Measurements from ENCODE around the gene TLCD1. TPM values are rescaled to one million over a fixed set of nuclear protein-coding genes. Genes with fewer than 3 reads are reported as not detected.

TLCD1 gene
- total RNA-seq, 1 donor, result not detected

- no peak overlapping the region for H3K4me3 ChIP-seq (ENCODE audit: low read length)
- H3K9me3 ChIP-seq (ENCODE audit: low read depth, low read length), result no peaks in the 10 kb centered on the region
- no peaks in the 10 kb centered on the region for H3K27me3 ChIP-seq (ENCODE audit: insufficient read depth, low read length)
- H3K4me1 ChIP-seq (ENCODE audit: insufficient read depth, low read length), result no peaks in the 10 kb centered on the region
Observed at GRCh38 chr17:28703552-28704218, 22.3 kb downstream of the TLCD1 start.

GRCh38 chr17:28702752-28703150 lies 23.3 kb downstream of the TLCD1 start:
- Histone ChIP-seq H3K4me1 (ENCODE audit: insufficient read depth, low read length) (no peaks in the 10 kb centered on the region), H3K9me3 (ENCODE audit: low read depth, low read length) (no peaks in the 10 kb centered on the region), H3K27me3 (ENCODE audit: insufficient read depth, low read length) (no peaks in the 10 kb centered on the region), H3K4me3 (ENCODE audit: low read length) (no peak overlapping the region)

GRCh38 chr17:28702026-28702751 lies 23.8 kb downstream of the TLCD1 start:
- Histone ChIP-seq H3K4me1 (ENCODE audit: insufficient read depth, low read length) (no peaks in the 10 kb centered on the region), H3K4me3 (ENCODE audit: low read length) (no peak overlapping the region), H3K27me3 (ENCODE audit: insufficient read depth, low read length) (no peaks in the 10 kb centered on the region), H3K9me3 (ENCODE audit: low read depth, low read length) (no peaks in the 10 kb centered on the region)

GRCh38 chr17:28700830-28701492 lies 25.1 kb downstream of the TLCD1 start:
- Histone ChIP-seq H3K9me3 (ENCODE audit: low read depth, low read length) (no peaks in the 10 kb centered on the region), H3K27me3 (ENCODE audit: insufficient read depth, low read length) (no peaks in the 10 kb centered on the region), H3K4me3 (ENCODE audit: low read length) (no peak overlapping the region), H3K4me1 (ENCODE audit: insufficient read depth, low read length) (no peaks in the 10 kb centered on the region)

GRCh38 chr17:28700278-28700677 lies 25.8 kb downstream of the TLCD1 start:
- no peaks in the 10 kb centered on the region for H3K4me1 ChIP-seq (ENCODE audit: insufficient read depth, low read length)
- H3K27me3 ChIP-seq (ENCODE audit: insufficient read depth, low read length), result no peaks in the 10 kb centered on the region
- no peak overlapping the region for H3K4me3 ChIP-seq (ENCODE audit: low read length)
- H3K9me3 ChIP-seq (ENCODE audit: low read depth, low read length), result no peaks in the 10 kb centered on the region

- no peaks in the 10 kb centered on the region for H3K9me3 ChIP-seq (ENCODE audit: low read depth, low read length)
- no peak overlapping the region for H3K4me3 ChIP-seq (ENCODE audit: low read length)
- no peaks in the 10 kb centered on the region for H3K27me3 ChIP-seq (ENCODE audit: insufficient read depth, low read length)
- no peaks in the 10 kb centered on the region for H3K4me1 ChIP-seq (ENCODE audit: insufficient read depth, low read length)
Observed at GRCh38 chr17:28698253-28698941, 27.6 kb downstream of the TLCD1 start.

- no peaks in the 10 kb centered on the region for H3K4me1 ChIP-seq (ENCODE audit: insufficient read depth, low read length)
- no peaks in the 10 kb centered on the region for H3K27me3 ChIP-seq (ENCODE audit: insufficient read depth, low read length)
- no peak overlapping the region for H3K4me3 ChIP-seq (ENCODE audit: low read length)
- no peaks in the 10 kb centered on the region for H3K9me3 ChIP-seq (ENCODE audit: low read depth, low read length)
Observed at GRCh38 chr17:28693869-28694268, 32.2 kb downstream of the TLCD1 start.

- Histone ChIP-seq H3K4me3 (ENCODE audit: low read length) (no peak overlapping the region), H3K27me3 (ENCODE audit: insufficient read depth, low read length) (no peaks in the 10 kb centered on the region), H3K9me3 (ENCODE audit: low read depth, low read length) (no peaks in the 10 kb centered on the region), H3K4me1 (ENCODE audit: insufficient read depth, low read length) (no peaks in the 10 kb centered on the region)
Observed at GRCh38 chr17:28689011-28689410, 37.0 kb downstream of the TLCD1 start.

GRCh38 chr17:28688481-28688880 lies 37.6 kb downstream of the TLCD1 start:
- no peak overlapping the region for H3K4me3 ChIP-seq (ENCODE audit: low read length)
- H3K27me3 ChIP-seq (ENCODE audit: insufficient read depth, low read length), result no peaks in the 10 kb centered on the region
- no peaks in the 10 kb centered on the region for H3K4me1 ChIP-seq (ENCODE audit: insufficient read depth, low read length)
- no peaks in the 10 kb centered on the region for H3K9me3 ChIP-seq (ENCODE audit: low read depth, low read length)

- H3K4me1 ChIP-seq (ENCODE audit: insufficient read depth, low read length), result no peaks in the 10 kb centered on the region
- H3K4me3 ChIP-seq (ENCODE audit: low read length), result no peak overlapping the region
- no peaks in the 10 kb centered on the region for H3K27me3 ChIP-seq (ENCODE audit: insufficient read depth, low read length)
- H3K9me3 ChIP-seq (ENCODE audit: low read depth, low read length), result no peaks in the 10 kb centered on the region
Observed at GRCh38 chr17:28686296-28686695, 39.7 kb downstream of the TLCD1 start.

GRCh38 chr17:28685366-28685765 lies 40.7 kb downstream of the TLCD1 start:
- Histone ChIP-seq H3K27me3 (ENCODE audit: insufficient read depth, low read length) (no peaks in the 10 kb centered on the region), H3K4me1 (ENCODE audit: insufficient read depth, low read length) (no peaks in the 10 kb centered on the region), H3K9me3 (ENCODE audit: low read depth, low read length) (no peaks in the 10 kb centered on the region), H3K4me3 (ENCODE audit: low read length) (no peak overlapping the region)

GRCh38 chr17:28684963-28685362 lies 41.1 kb downstream of the TLCD1 start:
- H3K4me1 ChIP-seq (ENCODE audit: insufficient read depth, low read length), result no peaks in the 10 kb centered on the region
- H3K9me3 ChIP-seq (ENCODE audit: low read depth, low read length), result no peaks in the 10 kb centered on the region
- H3K27me3 ChIP-seq (ENCODE audit: insufficient read depth, low read length), result no peaks in the 10 kb centered on the region
- no peak overlapping the region for H3K4me3 ChIP-seq (ENCODE audit: low read length)

GRCh38 chr17:28682655-28683054 lies 43.4 kb downstream of the TLCD1 start:
- Histone ChIP-seq H3K9me3 (ENCODE audit: low read depth, low read length) (no peaks in the 10 kb centered on the region), H3K4me1 (ENCODE audit: insufficient read depth, low read length) (no peaks in the 10 kb centered on the region), H3K27me3 (ENCODE audit: insufficient read depth, low read length) (no peaks in the 10 kb centered on the region), H3K4me3 (ENCODE audit: low read length) (no peak overlapping the region)

- no peaks in the 10 kb centered on the region for H3K4me1 ChIP-seq (ENCODE audit: insufficient read depth, low read length)
- H3K27me3 ChIP-seq (ENCODE audit: insufficient read depth, low read length), result no peaks in the 10 kb centered on the region
- H3K4me3 ChIP-seq (ENCODE audit: low read length), result no peak overlapping the region
- no peaks in the 10 kb centered on the region for H3K9me3 ChIP-seq (ENCODE audit: low read depth, low read length)
Observed at GRCh38 chr17:28675980-28676379, 50.1 kb downstream of the TLCD1 start.

- H3K27me3 ChIP-seq (ENCODE audit: insufficient read depth, low read length), result no peaks in the 10 kb centered on the region
- H3K4me1 ChIP-seq (ENCODE audit: insufficient read depth, low read length), result no peaks in the 10 kb centered on the region
- H3K4me3 ChIP-seq (ENCODE audit: low read length), result no peak overlapping the region
- no peaks in the 10 kb centered on the region for H3K9me3 ChIP-seq (ENCODE audit: low read depth, low read length)
Observed at GRCh38 chr17:28675490-28675889, 50.5 kb downstream of the TLCD1 start.

All from mononuclear cell (primary cell).